IMR-90 (cell line): ENCODE results near the gene PSMD14. TPM values are rescaled to one million over a fixed set of nuclear protein-coding genes. Genes with fewer than 3 reads are reported as not detected.

ENCODE experiments used
- ATAC-seq: fragments of 200-7000 bp; cut with Tn5 transposase; 2 replicates; pipeline ENCODE4 v1.9.1; 2020; ENCODE audit warnings: low read depth, mild to moderate bottlenecking, moderate library complexity
- BruUV-seq: library from RNA; stranded (reverse); fragments of 400-500 nt; replicated peaks from 2 replicates; lab custom pipeline; 2021; lab: Mats Ljungman, UMichigan
- CTCF ChIA-PET: fragments of 300-600 bp; formaldehyde crosslinking; extraction: SDS; loops from one replicate; lab custom pipeline; 2021; ENCODE audit warnings: antibody characterized with exemption; lab: Yijun Ruan, JAX
- POLR2A ChIA-PET: fragments of 300-600 bp; sonication (Branson Sonifier 250); formaldehyde crosslinking; loops from one replicate; lab custom pipeline; 2022; ENCODE audit warnings: antibody characterized with exemption; ENCODE audit not compliant: unreplicated experiment; lab: Charles Lee
- DNase-seq: peaks from one replicate; pipeline ENCODE4 v3.0.0; 2013
- H2AFZ ChIP-seq: replicated peaks from 2 replicates; pipeline ENCODE3; 2013; ENCODE audit warnings: low read length, mild to moderate bottlenecking; ENCODE audit not compliant: poor library complexity
- H2AK5ac ChIP-seq: 2 replicates; pipeline ENCODE4 v1.6.1; 2013; ENCODE audit warnings: low read depth, low read length, inconsistent platforms
- H2AK9ac ChIP-seq: replicated peaks from 2 replicates; pipeline ENCODE3; 2013; ENCODE audit warnings: mild to moderate bottlenecking, low read depth, low read length, moderate library complexity; ENCODE audit not compliant: poor library complexity
- H2BK120ac ChIP-seq: 2 replicates; pipeline ENCODE4 v1.6.1; 2013; ENCODE audit warnings: low read depth, low read length, inconsistent platforms
- H2BK15ac ChIP-seq: 3 replicates; pipeline ENCODE4 v1.6.1; 2013; ENCODE audit warnings: low read depth, low read length, inconsistent platforms
- H2BK20ac ChIP-seq: 2 replicates; pipeline ENCODE4 v1.6.1; 2013; ENCODE audit warnings: low read depth, mild to moderate bottlenecking, inconsistent platforms, low read length, moderate library complexity
- H2BK5ac ChIP-seq: 2 replicates; pipeline ENCODE4 v1.6.1; 2013; ENCODE audit warnings: mild to moderate bottlenecking, low read depth, low read length, inconsistent platforms; ENCODE audit not compliant: poor library complexity, severe bottlenecking
- H3K14ac ChIP-seq: replicated peaks from 2 replicates; pipeline ENCODE4 v1.6.1; 2013; ENCODE audit warnings: low read depth, low read length, inconsistent platforms
- H3K18ac ChIP-seq: 2 replicates; pipeline ENCODE4 v1.6.1; 2013; ENCODE audit warnings: low read depth, low read length, control low read depth
- H3K23ac ChIP-seq: 2 replicates; pipeline ENCODE4 v1.6.1; 2013; ENCODE audit warnings: low read depth, low read length, inconsistent platforms
- H3K27ac ChIP-seq: 2 replicates; pipeline ENCODE4 v1.5.1; 2013; ENCODE audit warnings: mild to moderate bottlenecking, control low read depth, low read length; ENCODE audit not compliant: insufficient read depth
- H3K27me3 ChIP-seq: 2 replicates; pipeline ENCODE4 v1.6.1; 2013; ENCODE audit warnings: low read length; ENCODE audit not compliant: control insufficient read depth, insufficient read depth
- H3K36me3 ChIP-seq: 2 replicates; pipeline ENCODE4 v1.6.1; 2013; ENCODE audit warnings: low read length, mixed read lengths; ENCODE audit not compliant: control insufficient read depth, insufficient read depth
- H3K4ac ChIP-seq: 2 replicates; pipeline ENCODE4 v1.6.1; 2013; ENCODE audit warnings: low read depth, low read length, inconsistent platforms
- H3K4me1 ChIP-seq: 2 replicates; pipeline ENCODE4 v1.6.1; 2013; ENCODE audit warnings: low read length, mixed read lengths; ENCODE audit not compliant: control insufficient read depth, insufficient read depth
- H3K4me2 ChIP-seq: 2 replicates; pipeline ENCODE4 v1.6.1; 2013; ENCODE audit warnings: low read depth, mild to moderate bottlenecking, control low read depth, low read length, moderate library complexity
- H3K4me3 ChIP-seq: 2 replicates; pipeline ENCODE4 v1.5.1; 2013; ENCODE audit warnings: low read depth, mild to moderate bottlenecking, control low read depth, low read length, moderate library complexity; ENCODE audit not compliant: insufficient read depth
- H3K56ac ChIP-seq: 2 replicates; pipeline ENCODE4 v1.6.1; 2013; ENCODE audit warnings: low read length, inconsistent platforms; ENCODE audit not compliant: insufficient read depth; ENCODE audit errors: extremely low read depth
- H3K79me1 ChIP-seq, 2 experiments: 2 replicates each; pipeline ENCODE4 v1.6.1; 2013; ENCODE audit warnings: low read length in 2 of 2, inconsistent platforms in 1 of 2, low read depth in 1 of 2
- H3K9ac ChIP-seq: 2 replicates; pipeline ENCODE4 v1.6.1; 2013; ENCODE audit warnings: low read depth, low read length, control low read depth
- H3K9me1 ChIP-seq: 2 replicates; pipeline ENCODE4 v1.6.1; 2013; ENCODE audit warnings: low read length, inconsistent platforms; ENCODE audit not compliant: insufficient read depth
- H3K9me3 ChIP-seq: 2 replicates; pipeline ENCODE4 v1.6.1; 2013; ENCODE audit warnings: low read length; ENCODE audit not compliant: control insufficient read depth, insufficient read depth
- H4K20me1 ChIP-seq: 2 replicates; pipeline ENCODE4 v1.6.1; 2013; ENCODE audit warnings: low read length, inconsistent platforms; ENCODE audit not compliant: insufficient read depth
- H4K5ac ChIP-seq: 2 replicates; pipeline ENCODE4 v1.6.1; 2013; ENCODE audit warnings: mild to moderate bottlenecking, low read depth, low read length, control low read depth
- H4K8ac ChIP-seq, 2 experiments: 2 replicates each; pipeline ENCODE4 v1.6.1; 2013; ENCODE audit warnings: low read depth in 2 of 2, low read length in 2 of 2, control low read depth in 1 of 2, inconsistent platforms in 1 of 2
- H4K91ac ChIP-seq: 2 replicates; pipeline ENCODE4 v1.6.1; 2013; ENCODE audit warnings: low read depth, low read length, inconsistent platforms; ENCODE audit not compliant: insufficient read depth
- FOS ChIP-seq: fragments of 150-350 bp; IDR thresholded peaks from 2 replicates; pipeline ENCODE4 v1.6.1; 2016; ENCODE audit warnings: low read depth, low read length
- MAFK ChIP-seq: IDR thresholded peaks from 2 replicates; pipeline ENCODE4 v1.6.1; 2012; ENCODE audit warnings: low read depth, low read length, improper control_type of control experiment
- MAZ ChIP-seq: IDR thresholded peaks from 2 replicates; pipeline ENCODE4 v1.6.1; 2012; ENCODE audit warnings: low read depth, mild to moderate bottlenecking, low read length, improper control_type of control experiment, moderate library complexity, borderline replicate concordance
- NFE2L2 ChIP-seq: fragments of 150-350 bp; IDR thresholded peaks from 2 replicates; pipeline ENCODE4 v1.6.1; 2016; ENCODE audit warnings: low read depth, mild to moderate bottlenecking, low read length
- POLR2A ChIP-seq: IDR thresholded peaks from 2 replicates; pipeline ENCODE4 v1.6.1; 2012; ENCODE audit warnings: mild to moderate bottlenecking, low read depth, low read length
- RCOR1 ChIP-seq: IDR thresholded peaks from 2 replicates; pipeline ENCODE4 v1.6.1; 2012; ENCODE audit warnings: mild to moderate bottlenecking, low read length, improper control_type of control experiment; ENCODE audit not compliant: insufficient replicate concordance
- WGBS, 2 experiments: methylation state at CpG; one replicate each; pipeline versions ENCODE4 v1.1.5 to v1.1.7; 2013; ENCODE audit warnings: missing lambda C conversion rate in 2 of 2; ENCODE audit not compliant: insufficient read length in 1 of 2; ENCODE audit errors: extremely low coverage in 2 of 2; 5-methylcytosine and 5-hydroxymethylcytosine counted together
- dilution Hi-C: fragments of 300-500 bp; cut with HindIII; formaldehyde crosslinking; loops from one replicate; pipeline ENCODE4 v1.14.3; 2018; ENCODE audit warnings: low sequenced_read_pairs; ENCODE audit not compliant: unreplicated experiment
- in situ Hi-C: fragments of 300-500 bp; cut with MboI; formaldehyde crosslinking; loops from 3 replicates; pipeline ENCODE4 v1.14.3; 2019; ENCODE audit warnings: low sequenced_read_pairs, inconsistent platforms, mixed read lengths
- intact Hi-C: fragments of 100-400 bp; cut with micrococcal nuclease; formaldehyde crosslinking; loops from 2 replicates; pipeline ENCODE4 v1.10.0; 2022
- polyA plus RNA-seq, 3 experiments: library from polyadenylated mRNA; depleted of rRNA; stranded (reverse); fragments of >200 nt; gene quantifications; 2 replicates each; pipeline ENCODE4 v1.2.3, GENCODE V29; 2012; ENCODE audit warnings: low replicate concordance in 1 of 3
- total RNA-seq: library from RNA; depleted of rRNA; stranded (reverse); fragments of >200 nt; gene quantifications from 2 replicates; pipeline ENCODE4 v1.2.3, GENCODE V29; 2012
- TF ChIP-seq, protein P1 (sequence below): conservative IDR thresholded peaks from 2 replicates; pipeline ENCODE4 v1.5.1; 2012; ENCODE audit warnings: mild to moderate bottlenecking, low read depth, low read length, improper control_type of control experiment

Gene PSMD14
- total and polyA plus RNA-seq, 2 of the 4 experiments (the other 2 are of a cell fraction): 59.3 to 110 TPM

DNA sequence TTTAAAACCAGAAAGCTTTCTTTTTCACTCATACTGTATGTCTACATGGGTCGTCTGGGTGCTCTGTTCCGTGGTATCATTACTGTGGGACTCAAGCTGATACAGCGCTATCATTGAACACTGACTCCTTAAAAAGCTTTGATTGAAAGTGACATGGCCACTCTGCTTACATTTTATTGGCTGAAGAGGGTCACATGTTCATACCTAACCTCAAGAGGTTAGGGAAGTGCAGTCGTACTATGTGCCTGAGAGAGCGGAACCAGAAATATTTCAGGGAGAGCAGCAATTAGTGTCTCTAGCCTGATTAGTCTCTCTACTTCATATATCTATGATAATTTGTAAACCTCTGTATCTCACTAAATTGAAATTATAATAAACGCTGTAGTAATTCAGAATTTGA is 43.5 kb downstream of the PSMD14 start:
- no peak overlapping the region for H2AK9ac ChIP-seq
- H3K14ac ChIP-seq: no peak overlapping the region
- H3K9me3 ChIP-seq: no peaks in the 10 kb centered on the region
- ChIA-PET POLR2A (no interaction called here), CTCF (interaction anchor here (1.1 kb wide), 1 partner anchor 18 kb away, joined by 3 read pairs; no protein-coding TSS in a partner anchor)
- DNase-seq: no peak
- H4K8ac ChIP-seq: no peak overlapping the region
- H3K27ac ChIP-seq: no peak overlapping the region
- no peak overlapping the region for H2AK5ac ChIP-seq
- TF ChIP-seq POLR2A (no peak), MAFK (no peak), NFE2L2 (no peak), FOS (no peak), MAZ (no peak), RCOR1 (no peak)
- TF ChIP-seq, protein P1, sequence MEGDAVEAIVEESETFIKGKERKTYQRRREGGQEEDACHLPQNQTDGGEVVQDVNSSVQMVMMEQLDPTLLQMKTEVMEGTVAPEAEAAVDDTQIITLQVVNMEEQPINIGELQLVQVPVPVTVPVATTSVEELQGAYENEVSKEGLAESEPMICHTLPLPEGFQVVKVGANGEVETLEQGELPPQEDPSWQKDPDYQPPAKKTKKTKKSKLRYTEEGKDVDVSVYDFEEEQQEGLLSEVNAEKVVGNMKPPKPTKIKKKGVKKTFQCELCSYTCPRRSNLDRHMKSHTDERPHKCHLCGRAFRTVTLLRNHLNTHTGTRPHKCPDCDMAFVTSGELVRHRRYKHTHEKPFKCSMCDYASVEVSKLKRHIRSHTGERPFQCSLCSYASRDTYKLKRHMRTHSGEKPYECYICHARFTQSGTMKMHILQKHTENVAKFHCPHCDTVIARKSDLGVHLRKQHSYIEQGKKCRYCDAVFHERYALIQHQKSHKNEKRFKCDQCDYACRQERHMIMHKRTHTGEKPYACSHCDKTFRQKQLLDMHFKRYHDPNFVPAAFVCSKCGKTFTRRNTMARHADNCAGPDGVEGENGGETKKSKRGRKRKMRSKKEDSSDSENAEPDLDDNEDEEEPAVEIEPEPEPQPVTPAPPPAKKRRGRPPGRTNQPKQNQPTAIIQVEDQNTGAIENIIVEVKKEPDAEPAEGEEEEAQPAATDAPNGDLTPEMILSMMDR: no peak
- H2BK120ac ChIP-seq: no peak overlapping the region
- H2BK20ac ChIP-seq: no peak overlapping the region
- H3K9me1 ChIP-seq: peaks cover 10% of the 10 kb centered on the region; the same call in 1 of the 2 replicates
- H2AFZ ChIP-seq: no peak overlapping the region
- BruUV-seq: no TSS peak
- no peak overlapping the region for H3K18ac ChIP-seq
- ATAC-seq: no peak
- H4K5ac ChIP-seq: no peak overlapping the region
- H3K23ac ChIP-seq: no peak overlapping the region
- in situ Hi-C loops (no loop called here), dilution Hi-C loops (no loop called here), intact Hi-C loops (no loop called here)
- H2BK15ac ChIP-seq: no peak overlapping the region
- H3K56ac ChIP-seq: no peak overlapping the region
- no peaks in the 10 kb centered on the region for H3K36me3 ChIP-seq
- H3K4ac ChIP-seq: no peak overlapping the region
- no peaks in the 10 kb centered on the region for H3K27me3 ChIP-seq
- H3K4me2 ChIP-seq: no peak overlapping the region
- H4K91ac ChIP-seq: no peak overlapping the region
- peaks cover 18 to 58% of the 10 kb centered on the region in 2 experiments for H3K79me1 ChIP-seq
- 67% methylated on average over 1 of the region's 6 CpGs; no CpG with 5 or more reads in 1 of the 2 experiments for WGBS, 2 experiments
- H3K9ac ChIP-seq: no peak overlapping the region
- no peak overlapping the region for H2BK5ac ChIP-seq
- peaks cover 11% of the 10 kb centered on the region; the same call in 1 of the 2 replicates for H4K20me1 ChIP-seq
- H3K4me3 ChIP-seq: no peak overlapping the region
- peaks cover 6% of the 10 kb centered on the region for H3K4me1 ChIP-seq
